Adrenal gland (tissue), 12 donors: ENCODE data around the gene ANAPC16. TPM values are rescaled to one million over a fixed set of nuclear protein-coding genes. Genes with fewer than 3 reads are reported as not detected.
A peak's percentile ranks its signal among the peaks of the same experiment; 100 is the strongest.

Experiments used
- DNase-seq, 7 donors: peaks; one replicate each; pipeline ENCODE4 v3.0.0-alpha.2; 2019 to 2020
- H3K27ac ChIP-seq, 5 donors: fragments of 200-600 bp; sonication (generic) in 4 of 5; 1 replicate in 3 of 5; 2 replicates in 2 of 5; pipeline versions ENCODE4 v1.5.1 to v1.8.0; 2016 to 2020; ENCODE audit warnings: mild to moderate bottlenecking in 1 of 5
- H3K27me3 ChIP-seq: fragments of 200-600 bp; 2 replicates; pipeline ENCODE4 v1.8.0; 2021
- H3K36me3 ChIP-seq, 2 donors: fragments of 200-600 bp; replicated peaks in 1 of 2; 1 replicate in 1 of 2; 2 replicates in 1 of 2; pipeline versions ENCODE4 v1.5.1 to v1.8.0; 2018 to 2022
- H3K4me1 ChIP-seq, 2 donors: fragments of 200-600 bp; replicated peaks in 1 of 2; 1 replicate in 1 of 2; 2 replicates in 1 of 2; pipeline versions ENCODE4 v1.5.1 to v1.8.0; 2018 to 2021
- H3K4me3 ChIP-seq, 4 donors: fragments of 200-600 bp; sonication (generic) in 3 of 4; one replicate each; pipeline ENCODE4 v1.5.1; 2016 to 2018
- H3K9me3 ChIP-seq, 3 donors: fragments of 200-600 bp; sonication (generic) in 1 of 3; replicated peaks in 1 of 3; 1 replicate in 2 of 3; 2 replicates in 1 of 3; pipeline versions ENCODE4 v1.5.1 to v1.8.0; 2016 to 2021
- CTCF ChIP-seq, 6 experiments: fragments of 450-650 bp in 4 of 6; fragments of 200-600 bp in 2 of 6; sonication (generic) in 1 of 6; IDR thresholded peaks; 1 replicate in 5 of 6; 2 replicates in 1 of 6; pipeline versions ENCODE4 v1.5.1 to v1.8.0; 2016 to 2021; ENCODE audit warnings: antibody characterized with exemption in 6 of 6, mild to moderate bottlenecking in 2 of 6, moderate library complexity in 1 of 6
- POLR2A ChIP-seq, 2 donors: fragments of 450-650 bp; IDR thresholded peaks; one replicate each; pipeline ENCODE4 v1.6.1; 2017; ENCODE audit warnings: antibody characterized with exemption in 2 of 2, mild to moderate bottlenecking in 2 of 2, moderate library complexity in 1 of 2
- WGBS, 4 donors: extraction: QIAGEN DNeasy Blood & Tissue Kit in 2 of 4; methylation state at CpG; one replicate each; pipeline versions ENCODE4 v1.1.5 to v1.1.7; 2013 to 2017; 5-methylcytosine and 5-hydroxymethylcytosine counted together
- intact Hi-C, 2 donors: fragments of 100-400 bp; cut with DNase I; formaldehyde crosslinking; loops; one replicate each; pipeline versions ENCODE4 v1.14.1 to v1.15.0; 2022 to 2023
- polyA plus RNA-seq, 3 donors: library from polyadenylated mRNA; stranded (reverse); fragments of 200-250 nt in 2 of 3; fragments of 350-450 nt in 1 of 3; fragmentation: Illumina TruSeq in 1 of 3; extraction: RNeasy Lipid Tissue Mini Kit (QIAGEN cat#74804) in 1 of 3; gene quantifications; one replicate each; pipeline ENCODE4 v1.2.3, GENCODE V29; 2013 to 2014
- total RNA-seq, 9 donors: library from RNA; depleted of rRNA in 4 of 9; stranded (reverse); fragments of >200 nt in 4 of 9; fragments of 120-200 nt in 1 of 9; fragmentation: NEBNext Ultra II Directional in 1 of 9; extraction: Animal tissue kit (Norgen Biotek cat#: 25700) in 1 of 9; gene quantifications; one replicate each; pipeline versions ENCODE4 v1.1.0 to v1.2.4, GENCODE V29; 2013 to 2023
- donor health status: healthy with polysubstance abuse.
- donor health status: Bipolar disorder and iron deficiency.
- donor health status: DM: yes; HTN: yes; CAD: no.
- donor health status: DM: no; HTN: no; CAD: no.
- donor health status: DM: no; HTN: no; CAD: no.
- donor health status: DM: yes; HTN: yes; CAD: no.

The ANAPC16 gene
- total and polyA plus RNA-seq, 12 donors: 69.1 to 186 (median 139) TPM

GRCh38 chr10:72241691-72242252 is 26.0 kb downstream of the ANAPC16 start:
- Histone ChIP-seq H3K4me3 (no peak overlapping the region), H3K4me1 (peaks cover 26 to 54% of the 10 kb centered on the region in 2 donors), H3K9me3 (no peaks in the 10 kb centered on the region), H3K27ac (peak overlapping the region in 4 of 5 donors; percentile 5 to 93 (median 56)), H3K36me3 (no peaks in the 10 kb centered on the region), H3K27me3 (no peaks in the 10 kb centered on the region)
- intact Hi-C loops: no loop called here
- no peak for TF ChIP-seq CTCF (IDR thresholded peaks at IDR 0.05)
- TF ChIP-seq POLR2A (IDR thresholded peaks at IDR 0.05): no peak
- 74 to 88% (median 78%) methylated on average over 8 of the region's 8 CpGs for WGBS, 4 donors
- peak in 1 of 7 donors; percentile 17 for DNase-seq

- peak; percentile 68 to 91 (median 83) for DNase-seq
- no peaks in the 10 kb centered on the region for H3K36me3 ChIP-seq
- peak overlapping the region in 4 of 5 donors; percentile 25 to 93 (median 68) for H3K27ac ChIP-seq
- H3K4me3 ChIP-seq: no peak overlapping the region
- intact Hi-C loops: no loop called here
- 14 to 52% (median 19%) methylated on average over 4 of the region's 4 CpGs for WGBS, 4 donors
- no peak for TF ChIP-seq CTCF (IDR thresholded peaks at IDR 0.05)
- H3K27me3 ChIP-seq: no peaks in the 10 kb centered on the region
- no peaks in the 10 kb centered on the region for H3K9me3 ChIP-seq
- H3K4me1 ChIP-seq: peaks cover 32 to 63% of the 10 kb centered on the region in 2 donors
Observed at GRCh38 chr10:72242675-72243074, 26.9 kb downstream of the ANAPC16 start.

- intact Hi-C loops: no loop called here
- peak in 1 of 7 donors; percentile 30 for DNase-seq
- peak in 3 of 6 experiments; percentile 26 to 32 (median 28) for TF ChIP-seq CTCF (IDR thresholded peaks at IDR 0.05)
- TF ChIP-seq POLR2A (IDR thresholded peaks at IDR 0.05): no peak
- WGBS, 4 donors: 55 to 62% (median 58%) methylated on average over 11 of the region's 11 CpGs
- peak overlapping the region; percentile 44 to 93 (median 55) for H3K27ac ChIP-seq
- H3K4me1 ChIP-seq: peaks cover 45 to 75% of the 10 kb centered on the region in 2 donors
- no peaks in the 10 kb centered on the region for H3K27me3 ChIP-seq
- H3K4me3 ChIP-seq: no peak overlapping the region
- H3K9me3 ChIP-seq: no peaks in the 10 kb centered on the region
- no peaks in the 10 kb centered on the region for H3K36me3 ChIP-seq
Observed at GRCh38 chr10:72243822-72244437, 28.1 kb downstream of the ANAPC16 start.

- peaks cover 51 to 82% of the 10 kb centered on the region in 2 donors for H3K4me1 ChIP-seq
- H3K4me3 ChIP-seq: no peak overlapping the region
- no peaks in the 10 kb centered on the region for H3K36me3 ChIP-seq
- intact Hi-C loops: no loop called here
- no peaks in the 10 kb centered on the region for H3K9me3 ChIP-seq
- no peak for DNase-seq
- 39 to 48% (median 43%) methylated on average over 5 of the region's 5 CpGs for WGBS, 4 donors
- H3K27me3 ChIP-seq: no peaks in the 10 kb centered on the region
- H3K27ac ChIP-seq: peak overlapping the region; percentile 44 to 93 (median 55)
- TF ChIP-seq CTCF (IDR thresholded peaks at IDR 0.05): no peak
- no peak for TF ChIP-seq POLR2A (IDR thresholded peaks at IDR 0.05)
Observed at GRCh38 chr10:72244573-72245038, 28.8 kb downstream of the ANAPC16 start.
